ENCODE measurements around the gene TRA2B.

GRCh38 chr3:185884641-185885040, 53.2 kb downstream of the TRA2B start:
- TF ChIP-seq MAX (IDR thresholded peaks at IDR 0.05) (no peak), CTCF (IDR thresholded peaks at IDR 0.05; ENCODE audit: control extremely low read depth in 1 of 3, insufficient read depth in 1 of 3, low read depth in 1 of 3, low read length in 3 of 3) (no peak), TAF1 (IDR thresholded peaks at IDR 0.05; ENCODE audit: low read depth, low read length) (no peak), POLR2AphosphoS5 (IDR thresholded peaks at IDR 0.05; ENCODE audit: low read depth, low read length) (no peak)

Data from H1 (cell line).